Parathyroid adenoma (tissue), 2 donors: Measurements from ENCODE around the gene OSBPL1A.
A peak's percentile ranks its signal among the peaks of the same experiment; 100 is the strongest.

Experiments used
- H2AFZ ChIP-seq: fragments of 300-600 bp; sonication (generic); one replicate; pipeline ENCODE4 v1.7.0; 2017; ENCODE audit warnings: antibody characterized with exemption, mild to moderate bottlenecking
- H3K27ac ChIP-seq: fragments of 300-600 bp; sonication (generic); one replicate; pipeline ENCODE4 v1.7.0; 2017
- H3K27me3 ChIP-seq: fragments of 300-600 bp; sonication (generic); one replicate; pipeline ENCODE4 v1.7.0; 2017; ENCODE audit warnings: low read length; ENCODE audit not compliant: control insufficient read depth, insufficient read depth
- H3K36me3 ChIP-seq: fragments of 300-600 bp; sonication (generic); one replicate; pipeline ENCODE4 v1.7.0; 2017; ENCODE audit warnings: low read length; ENCODE audit not compliant: control insufficient read depth, insufficient read depth
- H3K4me1 ChIP-seq: fragments of 300-600 bp; sonication (generic); one replicate; pipeline ENCODE4 v1.7.0; 2017; ENCODE audit warnings: control low read depth
- H3K4me2 ChIP-seq: fragments of 300-600 bp; sonication (generic); one replicate; pipeline ENCODE4 v1.7.0; 2017; ENCODE audit warnings: low read length
- H3K4me3 ChIP-seq: fragments of 300-600 bp; sonication (generic); one replicate; pipeline ENCODE4 v1.7.0; 2017; ENCODE audit warnings: low read depth, low read length
- H3K79me2 ChIP-seq: fragments of 300-600 bp; sonication (generic); one replicate; pipeline ENCODE4 v1.7.0; 2017; ENCODE audit warnings: control low read depth
- H3K9ac ChIP-seq: fragments of 300-600 bp; sonication (generic); one replicate; pipeline ENCODE4 v1.7.0; 2017; ENCODE audit warnings: mild to moderate bottlenecking
- H3K9me3 ChIP-seq: fragments of 300-600 bp; sonication (generic); one replicate; pipeline ENCODE4 v1.7.0; 2017; ENCODE audit warnings: low read length; ENCODE audit not compliant: control insufficient read depth
- CTCF ChIP-seq: fragments of 300-600 bp; sonication (generic); IDR thresholded peaks from one replicate; pipeline ENCODE4 v1.7.0; 2017; ENCODE audit warnings: antibody characterized with exemption, mild to moderate bottlenecking
- donor health status: primary hyperparathyroidism.

The OSBPL1A gene

GRCh38 chr18:24403076-24403475 lies 5.5 kb upstream of the OSBPL1A start:
- no peak for TF ChIP-seq CTCF
- H3K27ac ChIP-seq, result no peak overlapping the region
- no peaks in the 10 kb centered on the region for H3K9me3 ChIP-seq
- H2AFZ ChIP-seq, result no peak overlapping the region
- no peaks in the 10 kb centered on the region for H3K36me3 ChIP-seq
- no peak overlapping the region for H3K9ac ChIP-seq
- H3K4me3 ChIP-seq, result no peak overlapping the region
- H3K4me1 ChIP-seq, result peaks cover 2% of the 10 kb centered on the region
- H3K4me2 ChIP-seq, result no peak overlapping the region
- H3K27me3 ChIP-seq, result no peaks in the 10 kb centered on the region
- no peaks in the 10 kb centered on the region for H3K79me2 ChIP-seq

GRCh38 chr18:24402209-24402785 lies 4.7 kb upstream of the OSBPL1A start:
- Histone ChIP-seq H3K4me3 (no peak overlapping the region), H3K9ac (no peak overlapping the region), H3K79me2 (no peaks in the 10 kb centered on the region), H3K4me2 (no peak overlapping the region), H3K4me1 (peaks cover 3% of the 10 kb centered on the region), H3K27ac (no peak overlapping the region), H3K36me3 (no peaks in the 10 kb centered on the region), H3K27me3 (no peaks in the 10 kb centered on the region), H3K9me3 (no peaks in the 10 kb centered on the region), H2AFZ (no peak overlapping the region)
- TF ChIP-seq CTCF, result no peak

- Histone ChIP-seq H3K4me1 (peaks cover 3% of the 10 kb centered on the region), H3K9ac (no peak overlapping the region), H3K9me3 (no peaks in the 10 kb centered on the region), H3K4me2 (no peak overlapping the region), H3K27ac (no peak overlapping the region), H2AFZ (no peak overlapping the region), H3K4me3 (no peak overlapping the region), H3K36me3 (no peaks in the 10 kb centered on the region), H3K79me2 (no peaks in the 10 kb centered on the region), H3K27me3 (no peaks in the 10 kb centered on the region)
- TF ChIP-seq CTCF, result no peak
Observed at GRCh38 chr18:24400587-24400986, 3.0 kb upstream of the OSBPL1A start.

GRCh38 chr18:24398540-24398939 lies 916 bp upstream of the OSBPL1A start:
- Histone ChIP-seq H3K27me3 (no peaks in the 10 kb centered on the region), H3K79me2 (no peaks in the 10 kb centered on the region), H3K36me3 (no peaks in the 10 kb centered on the region), H3K4me3 (peak overlapping the region; percentile 70), H3K9ac (no peak overlapping the region), H3K27ac (no peak overlapping the region), H3K4me1 (peaks cover 3% of the 10 kb centered on the region), H3K4me2 (peak overlapping the region; percentile 89), H3K9me3 (no peaks in the 10 kb centered on the region), H2AFZ (peak overlapping the region; percentile 99)
- no peak for TF ChIP-seq CTCF

GRCh38 chr18:24397131-24397693 lies 412 bp downstream of the OSBPL1A start:
- peak overlapping the region; percentile 99 for H2AFZ ChIP-seq
- H3K4me1 ChIP-seq, result peaks cover 3% of the 10 kb centered on the region
- no peaks in the 10 kb centered on the region for H3K79me2 ChIP-seq
- no peak for TF ChIP-seq CTCF
- no peaks in the 10 kb centered on the region for H3K36me3 ChIP-seq
- H3K4me2 ChIP-seq, result peak overlapping the region; percentile 89
- peak overlapping the region; percentile 70 for H3K4me3 ChIP-seq
- H3K27ac ChIP-seq, result peak overlapping the region; percentile 41
- no peaks in the 10 kb centered on the region for H3K9me3 ChIP-seq
- no peak overlapping the region for H3K9ac ChIP-seq
- H3K27me3 ChIP-seq, result no peaks in the 10 kb centered on the region
